OCI-LY7 (cell line): Measurements from ENCODE around the gene ZBED1. TPM values are rescaled to one million over a fixed set of nuclear protein-coding genes. Genes with fewer than 3 reads are reported as not detected.
"Not testable (repeated sequence)": the region's sequence is repeated elsewhere in the genome, so short reads cannot be mapped to it uniquely, and the experiment has no call there.

Source experiments
- BruUV-seq: library from RNA; stranded (reverse); fragments of 400-500 nt; replicated peaks from 2 replicates; lab custom pipeline; 2021; lab: Mats Ljungman, UMichigan
- CTCF ChIA-PET: fragments of 300-600 bp; sonication (Branson Sonifier 250); formaldehyde crosslinking; loops from one replicate; lab custom pipeline; 2022; ENCODE audit warnings: antibody characterized with exemption; ENCODE audit not compliant: unreplicated experiment; lab: Charles Lee
- POLR2A ChIA-PET: fragments of 300-600 bp; sonication (Branson Sonifier 250); formaldehyde crosslinking; loops from one replicate; lab custom pipeline; 2022; ENCODE audit warnings: antibody characterized with exemption; lab: Charles Lee
- DNase-seq: peaks from one replicate; pipeline ENCODE4 v3.0.0-alpha.2; 2015; ENCODE audit warnings: low spot score
- H2AFZ ChIP-seq: fragments of 200-600 bp; sonication (generic), shearing (Covaris generic); 2 replicates; pipeline ENCODE4 v1.6.1; 2014; ENCODE audit warnings: mild to moderate bottlenecking, antibody characterized with exemption, low read length, moderate library complexity
- H3K27ac ChIP-seq: fragments of 200-600 bp; sonication (generic); 2 replicates; pipeline ENCODE4 v1.5.1; 2014; ENCODE audit warnings: mixed run types, low read depth, mild to moderate bottlenecking, moderate library complexity, low read length, inconsistent platforms; ENCODE audit not compliant: poor library complexity, severe bottlenecking
- H3K36me3 ChIP-seq: fragments of 200-600 bp; sonication (generic); 2 replicates; pipeline ENCODE4 v1.6.1; 2014; ENCODE audit warnings: mild to moderate bottlenecking, antibody characterized with exemption, low read length, moderate library complexity, mixed read lengths; ENCODE audit not compliant: insufficient read depth
- H3K4me1 ChIP-seq: fragments of 200-600 bp; sonication (generic); 2 replicates; pipeline ENCODE4 v1.5.1; 2014; ENCODE audit warnings: mild to moderate bottlenecking, low read length; ENCODE audit not compliant: insufficient read depth, poor library complexity, severe bottlenecking
- H3K4me2 ChIP-seq: fragments of 200-600 bp; sonication (generic); 2 replicates; pipeline ENCODE4 v1.6.1; 2014; ENCODE audit warnings: mild to moderate bottlenecking, low read length
- H3K4me3 ChIP-seq: fragments of 200-600 bp; sonication (generic); 2 replicates; pipeline ENCODE4 v1.5.1; 2014; ENCODE audit warnings: mild to moderate bottlenecking, low read depth, low read length; ENCODE audit not compliant: poor library complexity, severe bottlenecking
- H3K79me2 ChIP-seq: fragments of 200-600 bp; sonication (generic); 2 replicates; pipeline ENCODE4 v1.6.1; 2016; ENCODE audit warnings: low read depth, mild to moderate bottlenecking, low read length, moderate library complexity, mixed read lengths; ENCODE audit not compliant: insufficient read depth
- H3K9me2 ChIP-seq: fragments of 200-600 bp; sonication (generic); 2 replicates; pipeline ENCODE4 v1.6.1; 2016; ENCODE audit warnings: mild to moderate bottlenecking, low read length, mixed read lengths; ENCODE audit not compliant: insufficient read depth
- H3K9me3 ChIP-seq: fragments of 200-600 bp; sonication (generic); 2 replicates; pipeline ENCODE4 v1.6.1; 2014; ENCODE audit warnings: mild to moderate bottlenecking, mixed run types, low read length, mixed read lengths
- H4K20me1 ChIP-seq: fragments of 200-600 bp; sonication (generic); 2 replicates; pipeline ENCODE4 v1.6.1; 2014; ENCODE audit warnings: mild to moderate bottlenecking, antibody characterized with exemption, low read length, moderate library complexity, mixed read lengths; ENCODE audit not compliant: insufficient read depth
- EZH2phosphoT487 ChIP-seq: fragments of 200-600 bp; sonication (generic); IDR thresholded peaks from 2 replicates; pipeline ENCODE4 v1.6.1; 2018; ENCODE audit warnings: low read depth, borderline replicate concordance, mild to moderate bottlenecking, mixed run types, antibody characterized with exemption, low read length, moderate library complexity, mixed read lengths
- intact Hi-C: fragments of 100-400 bp; cut with micrococcal nuclease; formaldehyde crosslinking; loops from one replicate; pipeline ENCODE4 v1.10.0; 2022; ENCODE audit not compliant: unreplicated experiment
- total RNA-seq, 2 experiments: library from RNA; depleted of rRNA in 1 of 2; stranded (reverse); fragments of >200 nt in 1 of 2; shearing (Covaris generic) in 1 of 2; gene quantifications; 2 replicates each; pipeline ENCODE4 v1.2.3, GENCODE V29; 2014 to 2022
- TF ChIP-seq, protein P1 (sequence below): fragments of 200-600 bp; sonication (generic); conservative IDR thresholded peaks from 2 replicates; pipeline ENCODE4 v1.5.1; 2014; ENCODE audit warnings: mild to moderate bottlenecking, antibody characterized with exemption, low read length, moderate library complexity, mixed read lengths

Gene ZBED1
- total RNA-seq, 2 experiments from 2014 or later, result 57.6 to 58.7 TPM

DNA sequence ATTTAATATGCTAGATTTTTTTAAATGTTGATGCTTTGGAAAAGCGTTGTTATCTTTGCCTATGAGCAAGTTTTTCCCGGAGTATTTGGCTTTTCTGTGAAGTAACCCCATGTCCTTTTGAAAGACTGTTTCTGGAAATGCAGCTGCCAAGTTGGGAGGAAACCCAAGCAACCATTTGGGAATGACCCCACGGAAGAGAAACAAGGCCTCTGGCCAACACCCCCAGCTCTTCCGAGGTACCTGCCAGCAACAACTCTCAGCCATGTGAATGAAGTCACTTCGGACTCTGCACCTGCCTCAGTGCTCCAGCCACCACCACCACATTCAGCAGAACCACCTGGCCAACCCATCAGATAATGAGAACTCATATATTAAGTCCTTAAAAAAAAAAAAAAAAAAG, 36.2 kb upstream of the ZBED1 start:
- Histone ChIP-seq H3K9me2 (no peaks in the 10 kb centered on the region), H3K79me2 (no peaks in the 10 kb centered on the region), H4K20me1 (no peaks in the 10 kb centered on the region), H3K4me2 (no peak overlapping the region), H2AFZ (peak overlapping the region; percentile 16; the same call in 1 of the 2 replicates), H3K4me3 (no peak overlapping the region), H3K4me1 (peaks cover 13% of the 10 kb centered on the region), H3K9me3 (no peaks in the 10 kb centered on the region), H3K36me3 (no peaks in the 10 kb centered on the region), H3K27ac (no peak overlapping the region)
- POLR2A ChIA-PET, result no interaction called here
- no TSS peak for BruUV-seq
- intact Hi-C loops, result no loop called here
- TF ChIP-seq, protein P1, sequence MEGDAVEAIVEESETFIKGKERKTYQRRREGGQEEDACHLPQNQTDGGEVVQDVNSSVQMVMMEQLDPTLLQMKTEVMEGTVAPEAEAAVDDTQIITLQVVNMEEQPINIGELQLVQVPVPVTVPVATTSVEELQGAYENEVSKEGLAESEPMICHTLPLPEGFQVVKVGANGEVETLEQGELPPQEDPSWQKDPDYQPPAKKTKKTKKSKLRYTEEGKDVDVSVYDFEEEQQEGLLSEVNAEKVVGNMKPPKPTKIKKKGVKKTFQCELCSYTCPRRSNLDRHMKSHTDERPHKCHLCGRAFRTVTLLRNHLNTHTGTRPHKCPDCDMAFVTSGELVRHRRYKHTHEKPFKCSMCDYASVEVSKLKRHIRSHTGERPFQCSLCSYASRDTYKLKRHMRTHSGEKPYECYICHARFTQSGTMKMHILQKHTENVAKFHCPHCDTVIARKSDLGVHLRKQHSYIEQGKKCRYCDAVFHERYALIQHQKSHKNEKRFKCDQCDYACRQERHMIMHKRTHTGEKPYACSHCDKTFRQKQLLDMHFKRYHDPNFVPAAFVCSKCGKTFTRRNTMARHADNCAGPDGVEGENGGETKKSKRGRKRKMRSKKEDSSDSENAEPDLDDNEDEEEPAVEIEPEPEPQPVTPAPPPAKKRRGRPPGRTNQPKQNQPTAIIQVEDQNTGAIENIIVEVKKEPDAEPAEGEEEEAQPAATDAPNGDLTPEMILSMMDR, result no peak
- TF ChIP-seq EZH2phosphoT487, result no peak
- no peak for DNase-seq
- CTCF ChIA-PET, result no interaction called here

DNA sequence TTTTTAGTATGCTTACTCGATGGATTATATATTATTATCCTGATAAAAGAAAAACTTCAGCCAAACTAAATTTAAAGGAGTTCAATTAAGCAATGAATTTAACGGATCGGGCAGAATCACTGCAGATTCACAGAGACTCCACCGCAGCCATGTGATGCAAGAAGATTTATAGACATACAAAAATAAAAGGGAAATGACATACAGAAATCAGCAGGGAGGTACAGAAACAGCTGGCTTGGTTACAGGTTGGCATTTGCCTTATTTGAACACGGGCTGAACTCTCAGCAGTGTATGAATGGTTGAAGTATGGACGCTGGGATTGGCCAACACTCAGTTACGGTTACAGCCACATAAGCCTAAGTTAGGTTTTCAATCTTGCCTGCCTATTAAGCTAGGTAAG, 35.4 kb upstream of the ZBED1 start:
- ChIA-PET CTCF (no interaction called here), POLR2A (no interaction called here)
- DNase-seq, result no peak
- no peaks in the 10 kb centered on the region for H3K79me2 ChIP-seq
- no peak overlapping the region for H2AFZ ChIP-seq
- no peak overlapping the region for H3K27ac ChIP-seq
- no peak overlapping the region for H3K4me3 ChIP-seq
- H3K9me2 ChIP-seq, result no peaks in the 10 kb centered on the region
- BruUV-seq, result no TSS peak
- no peak for TF ChIP-seq EZH2phosphoT487
- TF ChIP-seq, protein P1, result no peak
- no peaks in the 10 kb centered on the region for H3K36me3 ChIP-seq
- H3K4me1 ChIP-seq, result peaks cover 13% of the 10 kb centered on the region
- intact Hi-C loops, result no loop called here
- no peaks in the 10 kb centered on the region for H3K9me3 ChIP-seq
- no peaks in the 10 kb centered on the region for H4K20me1 ChIP-seq
- no peak overlapping the region for H3K4me2 ChIP-seq

DNA sequence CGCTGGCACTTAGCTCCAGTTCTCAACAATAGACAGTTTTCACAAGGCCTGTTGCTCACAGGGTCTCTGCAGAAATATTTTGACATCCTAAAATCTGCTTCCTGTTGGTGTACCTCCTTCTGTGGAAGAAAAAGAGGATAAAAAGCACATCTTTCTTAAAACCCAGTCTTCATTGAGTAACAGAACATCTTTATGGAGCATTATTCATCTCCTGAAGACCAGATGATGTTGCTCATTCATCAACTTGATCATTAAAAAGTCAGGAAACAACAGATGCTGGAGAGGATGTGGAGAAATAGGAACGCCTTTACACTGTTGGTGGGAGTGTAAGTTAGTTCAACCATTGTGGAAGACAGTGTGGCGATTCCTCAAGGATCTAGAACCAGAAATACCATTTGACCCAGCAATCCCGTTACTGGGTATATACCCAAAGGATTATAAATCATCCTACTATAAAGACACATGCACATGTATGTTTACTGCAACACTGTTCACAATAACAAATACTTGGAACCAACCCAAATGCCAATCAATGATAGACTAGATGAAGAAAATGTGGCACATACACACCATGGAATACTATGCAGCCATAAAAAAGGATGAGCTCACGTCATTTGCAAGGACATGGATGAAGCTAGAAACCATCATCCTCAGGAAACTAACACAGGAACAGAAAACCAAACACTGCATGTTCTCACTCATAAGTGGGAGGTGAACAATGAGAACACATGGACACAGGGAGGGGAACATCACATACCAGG, 33.7 kb upstream of the ZBED1 start:
- H3K36me3 ChIP-seq, H3K4me2 ChIP-seq, H4K20me1 ChIP-seq, BruUV-seq, CTCF ChIA-PET, H3K4me3 ChIP-seq, H3K9me3 ChIP-seq, H3K9me2 ChIP-seq, DNase-seq, H3K79me2 ChIP-seq, intact Hi-C loops, H2AFZ ChIP-seq, POLR2A ChIA-PET, H3K27ac ChIP-seq: not testable (repeated sequence)
- H3K4me1 ChIP-seq, result peaks cover 13% of the 10 kb centered on the region
